GM12865 (cell line): ENCODE measurements around the gene ATXN7L1.
"Not testable (repeated sequence)": the region's sequence is repeated elsewhere in the genome, so short reads cannot be mapped to it uniquely, and the experiment has no call there.

ENCODE experiments used
- DNase-seq: peaks from one replicate; pipeline ENCODE4 v3.0.0; 2010; ENCODE audit warnings: low read depth
- H3K4me3 ChIP-seq: 2 replicates; pipeline ENCODE4 v1.5.1; 2011; ENCODE audit warnings: mild to moderate bottlenecking, low read depth, low read length, control low read depth
- TF ChIP-seq, protein P1 (sequence below): IDR thresholded peaks from 2 replicates; pipeline ENCODE4 v1.5.1; 2011; ENCODE audit warnings: low read length, control low read depth, low read depth, inconsistent platforms; ENCODE audit not compliant: insufficient read depth; ENCODE audit errors: missing control alignments

The ATXN7L1 gene

DNA sequence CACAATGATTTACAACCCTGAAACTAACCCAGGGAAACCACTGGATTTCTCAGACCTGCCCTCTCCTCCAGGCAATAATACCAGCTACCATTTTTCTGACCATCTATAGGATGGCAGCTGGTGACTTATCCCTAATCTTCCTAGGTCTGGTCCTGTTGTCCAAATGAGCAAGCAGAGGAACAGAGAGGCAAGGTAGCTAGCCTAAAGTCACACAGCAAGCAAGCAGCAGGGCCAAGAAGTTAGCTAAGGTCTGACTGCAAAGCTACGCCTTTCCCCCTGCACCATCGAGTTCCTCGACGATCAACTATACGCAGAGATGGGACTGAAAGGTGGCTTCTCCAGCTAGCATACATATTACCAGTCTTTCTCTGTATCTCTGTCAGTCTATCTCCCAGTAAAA lies 25.3 kb downstream of the ATXN7L1 start:
- no peak for DNase-seq
- TF ChIP-seq, protein P1, sequence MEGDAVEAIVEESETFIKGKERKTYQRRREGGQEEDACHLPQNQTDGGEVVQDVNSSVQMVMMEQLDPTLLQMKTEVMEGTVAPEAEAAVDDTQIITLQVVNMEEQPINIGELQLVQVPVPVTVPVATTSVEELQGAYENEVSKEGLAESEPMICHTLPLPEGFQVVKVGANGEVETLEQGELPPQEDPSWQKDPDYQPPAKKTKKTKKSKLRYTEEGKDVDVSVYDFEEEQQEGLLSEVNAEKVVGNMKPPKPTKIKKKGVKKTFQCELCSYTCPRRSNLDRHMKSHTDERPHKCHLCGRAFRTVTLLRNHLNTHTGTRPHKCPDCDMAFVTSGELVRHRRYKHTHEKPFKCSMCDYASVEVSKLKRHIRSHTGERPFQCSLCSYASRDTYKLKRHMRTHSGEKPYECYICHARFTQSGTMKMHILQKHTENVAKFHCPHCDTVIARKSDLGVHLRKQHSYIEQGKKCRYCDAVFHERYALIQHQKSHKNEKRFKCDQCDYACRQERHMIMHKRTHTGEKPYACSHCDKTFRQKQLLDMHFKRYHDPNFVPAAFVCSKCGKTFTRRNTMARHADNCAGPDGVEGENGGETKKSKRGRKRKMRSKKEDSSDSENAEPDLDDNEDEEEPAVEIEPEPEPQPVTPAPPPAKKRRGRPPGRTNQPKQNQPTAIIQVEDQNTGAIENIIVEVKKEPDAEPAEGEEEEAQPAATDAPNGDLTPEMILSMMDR = no peak
- H3K4me3 ChIP-seq = no peak overlapping the region

DNA sequence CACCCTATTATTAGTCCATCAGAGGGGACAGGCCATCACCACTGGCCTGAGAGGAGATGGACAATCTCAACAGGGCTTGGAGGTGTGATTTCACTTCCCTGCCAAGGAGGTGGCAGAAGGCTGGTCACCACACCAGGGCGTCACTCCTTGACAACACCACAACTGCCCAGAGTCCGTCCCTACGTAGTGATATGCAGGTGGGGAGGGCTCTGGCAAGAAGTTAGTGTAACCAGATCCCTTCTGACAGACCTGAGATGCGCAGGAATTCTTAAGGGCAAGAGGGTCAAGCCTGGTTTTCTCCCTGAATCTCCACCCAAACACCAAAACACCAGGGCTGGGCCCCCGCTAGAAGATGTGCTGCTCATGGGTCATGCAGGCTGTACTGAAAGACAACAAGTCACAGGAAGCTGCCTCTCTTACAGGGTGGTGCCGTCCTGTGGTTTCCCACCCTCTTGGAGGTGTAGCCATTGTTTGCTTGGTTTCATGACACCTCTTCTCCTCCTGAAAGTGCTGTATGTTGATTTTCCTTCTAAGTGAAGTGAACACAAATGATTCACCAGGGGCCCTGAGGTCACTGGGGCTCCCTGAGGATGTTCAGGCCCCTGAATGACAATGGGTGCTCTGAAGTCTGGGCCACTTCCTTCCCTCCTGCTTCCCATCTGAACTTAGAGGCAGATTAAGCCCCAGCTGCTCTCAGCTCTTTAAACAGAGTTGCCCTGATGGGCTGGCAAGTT lies 27.1 kb downstream of the ATXN7L1 start:
- peak; percentile 62 for DNase-seq
- no peak overlapping the region for H3K4me3 ChIP-seq
- TF ChIP-seq, protein P1 = no peak

DNA sequence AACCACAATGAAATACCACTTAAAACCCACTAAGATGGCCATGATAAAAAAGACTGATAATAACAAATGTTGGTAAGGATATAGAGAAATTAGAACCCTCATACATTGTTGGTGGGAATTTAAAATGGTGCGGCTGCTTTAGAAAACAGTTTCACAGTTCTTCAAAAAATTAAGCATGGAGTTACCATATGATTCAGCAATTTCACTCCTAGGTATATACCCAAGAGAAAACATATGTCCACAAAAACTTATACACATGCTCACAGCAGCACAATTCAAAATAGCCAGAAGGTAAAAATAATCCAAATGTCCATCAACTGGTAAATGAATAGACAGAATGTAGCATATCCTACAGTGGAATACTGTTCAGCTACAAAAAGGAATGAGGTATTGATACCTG lies 30.0 kb downstream of the ATXN7L1 start:
- H3K4me3 ChIP-seq = no peak overlapping the region
- no peak for DNase-seq
- TF ChIP-seq, protein P1 = no peak

DNA sequence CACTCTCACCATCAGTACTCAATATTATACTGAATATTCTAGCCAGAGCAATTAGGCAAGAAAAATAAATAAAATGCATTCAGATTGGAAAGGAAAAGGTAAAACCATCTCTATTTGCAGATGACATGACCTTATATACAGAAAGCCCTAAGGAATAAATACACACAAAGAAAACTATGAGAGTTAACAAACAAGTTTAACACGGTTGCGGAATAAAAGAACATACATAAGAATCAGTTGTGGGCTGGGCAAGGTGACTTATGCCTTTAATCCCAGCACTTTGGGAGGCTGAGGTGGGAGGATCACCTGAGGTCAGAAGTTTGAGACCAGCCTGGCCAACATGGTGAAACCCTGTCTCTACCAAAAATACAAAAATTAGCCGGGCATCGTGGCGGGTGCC lies 31.7 kb downstream of the ATXN7L1 start:
- not testable (repeated sequence) for DNase-seq, H3K4me3 ChIP-seq

DNA sequence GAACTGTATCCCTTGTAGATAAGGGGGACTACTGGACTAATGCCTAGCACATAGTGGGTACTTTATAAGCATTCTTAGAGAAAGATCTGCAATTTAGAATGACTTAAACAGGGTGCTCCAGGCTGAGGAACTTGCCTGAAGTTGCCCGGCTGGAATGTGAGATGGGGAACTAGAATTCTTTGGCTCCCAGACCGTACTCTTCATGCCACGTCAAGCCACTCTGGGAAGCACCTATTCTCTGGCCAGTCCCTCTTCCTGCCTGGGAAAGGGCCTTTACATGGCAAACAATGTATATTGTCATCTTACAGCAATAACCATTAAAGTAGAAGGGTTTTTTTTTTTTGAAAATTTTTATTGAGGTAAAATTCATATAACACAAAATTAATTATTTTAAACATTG lies 34.5 kb downstream of the ATXN7L1 start:
- TF ChIP-seq, protein P1 = no peak
- H3K4me3 ChIP-seq = no peak overlapping the region
- DNase-seq = no peak

DNA sequence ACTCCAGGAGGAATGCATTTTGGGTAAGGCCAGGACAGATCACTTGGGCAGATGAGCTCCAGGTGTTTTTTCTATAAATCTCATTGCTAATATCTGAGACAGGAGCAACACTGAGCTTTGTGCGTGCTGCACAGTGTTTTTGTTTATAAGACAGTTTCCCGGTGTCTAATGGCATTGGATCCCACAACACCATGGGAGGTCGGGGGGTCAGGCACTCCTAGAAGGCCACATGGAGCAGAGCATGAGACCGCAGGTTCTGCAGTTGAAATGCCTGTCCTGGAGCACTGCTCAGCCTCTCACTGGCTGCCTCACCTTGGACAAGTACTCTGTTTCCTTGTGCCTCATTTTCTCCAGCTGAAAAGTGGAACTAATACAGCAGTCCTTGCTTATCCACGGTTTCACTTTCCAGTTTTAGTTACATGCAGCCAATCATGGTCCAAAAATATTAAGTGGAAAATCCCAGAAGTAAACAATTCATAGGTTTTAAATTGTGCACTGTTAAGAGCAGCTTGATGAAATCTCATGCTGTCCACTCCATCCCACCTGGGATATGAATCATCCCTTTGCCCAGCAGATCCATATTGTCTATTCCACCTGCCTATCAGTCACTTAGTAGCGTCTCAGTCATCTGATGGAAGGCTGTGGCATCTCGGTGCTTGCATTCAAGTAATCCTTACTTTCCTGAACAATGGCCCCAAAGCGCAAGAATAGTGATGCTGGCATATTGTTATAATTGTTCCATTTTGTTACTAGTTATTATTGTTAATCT lies 35.2 kb downstream of the ATXN7L1 start:
- DNase-seq = no peak
- TF ChIP-seq, protein P1 = no peak
- H3K4me3 ChIP-seq = no peak overlapping the region

DNA sequence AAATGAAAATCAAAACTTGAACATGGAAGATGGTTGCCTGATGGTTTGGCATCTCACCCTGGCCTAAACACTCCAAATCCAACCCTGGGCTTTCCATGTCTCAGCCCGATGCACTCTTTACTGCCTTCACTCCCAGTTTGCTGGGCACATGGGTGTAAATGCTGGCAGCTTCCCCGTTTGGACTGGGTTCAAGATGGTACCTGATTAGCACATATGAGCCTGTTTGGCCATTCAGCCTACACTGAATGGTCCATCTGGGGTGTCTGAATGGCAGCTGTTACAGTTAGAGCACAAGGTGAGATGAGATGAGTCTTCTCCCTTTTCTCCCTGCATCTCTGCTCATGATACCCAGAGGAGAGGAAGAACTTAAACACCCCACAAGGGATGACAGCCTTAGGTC lies 37.1 kb downstream of the ATXN7L1 start:
- TF ChIP-seq, protein P1 = no peak
- H3K4me3 ChIP-seq = no peak overlapping the region
- no peak for DNase-seq
